Hepatic stellate cell (primary cell): ENCODE results near the gene NHS.
"Not testable (repeated sequence)": the region's sequence is repeated elsewhere in the genome, so short reads cannot be mapped to it uniquely, and the experiment has no call there.

Source experiments
- DNase-seq: peaks from one replicate; pipeline ENCODE4 v3.0.0; 2011; ENCODE audit warnings: low spot score

The NHS gene

GRCh38 chrX:17549107-17549651 is 174.2 kb downstream of the NHS start:
- DNase-seq: no peak

DNA sequence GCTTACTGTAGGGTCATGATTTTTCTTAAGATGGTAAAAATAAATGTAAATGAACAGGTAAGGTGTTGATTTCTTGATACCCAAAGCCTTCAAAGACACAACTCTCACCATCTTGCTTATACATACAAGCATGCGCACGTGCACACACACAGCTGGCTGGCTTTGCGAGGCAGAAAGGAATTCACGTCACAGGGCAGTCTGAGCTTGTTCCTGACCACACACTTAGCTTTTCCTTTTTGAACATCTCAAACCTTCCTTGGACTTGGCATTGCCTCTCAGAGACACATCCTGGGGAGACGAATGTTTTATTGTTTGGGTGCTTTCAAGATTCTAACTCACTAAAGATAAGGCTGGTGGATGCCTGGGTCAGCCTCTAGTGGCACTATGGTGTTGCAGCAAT is 175.0 kb downstream of the NHS start:
- DNase-seq: no peak

DNA sequence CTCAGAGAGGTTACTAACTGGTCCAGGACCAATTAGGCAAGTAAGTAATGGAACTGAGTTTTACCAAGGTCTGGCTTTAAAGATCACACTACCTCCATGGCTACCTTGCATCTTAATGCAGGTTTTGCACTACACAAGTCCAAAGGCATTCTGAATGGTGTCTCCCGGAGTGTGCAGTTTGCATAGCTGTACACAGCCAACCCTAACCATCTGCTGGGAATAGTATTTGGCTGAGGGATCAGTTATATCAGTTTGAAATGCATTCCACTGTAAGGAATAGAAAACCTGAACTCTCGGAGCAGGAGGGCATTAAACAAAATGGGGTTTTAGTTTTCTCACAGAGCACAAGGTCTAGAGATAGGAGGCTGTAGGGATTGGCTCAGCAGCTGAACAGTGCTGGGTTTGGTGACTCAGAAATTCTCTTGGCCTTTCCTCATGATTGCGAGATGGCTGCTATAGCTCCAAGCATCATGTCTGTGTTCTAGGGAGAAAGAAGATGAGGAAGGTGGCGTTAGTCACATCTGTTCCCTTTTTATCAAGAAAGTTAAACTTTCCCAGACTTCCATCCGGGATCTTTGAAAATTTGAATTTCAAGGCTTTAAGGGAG is 177.1 kb downstream of the NHS start:
- no peak for DNase-seq

GRCh38 chrX:17553469-17553868 is 178.5 kb downstream of the NHS start:
- DNase-seq: peak; percentile 42

DNA sequence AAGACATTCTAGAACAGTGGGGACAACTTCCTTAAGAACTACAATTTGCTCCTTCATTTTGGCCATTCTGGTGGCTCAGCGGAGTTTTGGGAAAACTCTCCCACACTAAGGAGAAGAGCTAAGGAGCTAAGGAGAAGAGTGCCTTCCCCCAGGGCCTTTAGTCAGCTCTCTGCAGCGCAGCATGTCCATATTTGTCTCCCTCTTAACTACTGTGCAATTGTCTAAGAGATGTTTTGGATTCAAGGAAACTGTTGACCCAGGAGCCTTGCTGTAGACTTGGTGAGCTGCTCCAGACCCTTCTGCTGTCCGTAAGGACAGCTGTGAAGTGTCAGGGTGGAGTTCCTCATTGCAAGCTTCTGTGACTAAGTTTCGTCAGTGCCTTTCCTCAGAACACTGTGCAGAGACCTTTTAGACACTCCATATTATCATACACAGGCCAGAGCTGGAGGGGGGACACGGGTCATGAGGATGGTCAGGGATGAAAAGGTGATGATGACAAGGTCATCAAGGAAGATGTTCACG is 179.0 kb downstream of the NHS start:
- DNase-seq: no peak

DNA sequence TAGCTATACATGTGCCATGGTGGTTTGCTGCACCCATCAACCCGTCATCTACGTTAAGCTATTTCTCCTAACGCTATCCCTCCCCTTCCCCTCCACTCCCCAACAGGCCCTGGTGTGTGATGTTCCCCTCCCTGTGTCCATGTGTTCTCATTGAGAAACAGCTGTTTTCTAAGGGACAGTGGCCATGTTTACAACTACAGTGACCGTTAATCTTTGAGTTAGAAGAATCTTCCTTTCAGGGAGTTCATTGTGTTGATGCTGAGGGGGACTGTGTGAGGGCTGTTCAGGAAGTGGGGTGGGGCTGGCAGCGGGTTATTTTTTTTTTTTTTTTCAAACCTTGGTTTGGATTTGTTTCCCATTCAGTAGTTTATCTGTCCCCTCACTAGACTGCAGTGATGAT is 179.9 kb downstream of the NHS start:
- no peak for DNase-seq

- DNase-seq: no peak
Measured at GRCh38 chrX:17555846-17556245, 180.8 kb downstream of the NHS start.

GRCh38 chrX:17559728-17560379 is 184.9 kb downstream of the NHS start:
- peak; percentile 40 for DNase-seq

DNA sequence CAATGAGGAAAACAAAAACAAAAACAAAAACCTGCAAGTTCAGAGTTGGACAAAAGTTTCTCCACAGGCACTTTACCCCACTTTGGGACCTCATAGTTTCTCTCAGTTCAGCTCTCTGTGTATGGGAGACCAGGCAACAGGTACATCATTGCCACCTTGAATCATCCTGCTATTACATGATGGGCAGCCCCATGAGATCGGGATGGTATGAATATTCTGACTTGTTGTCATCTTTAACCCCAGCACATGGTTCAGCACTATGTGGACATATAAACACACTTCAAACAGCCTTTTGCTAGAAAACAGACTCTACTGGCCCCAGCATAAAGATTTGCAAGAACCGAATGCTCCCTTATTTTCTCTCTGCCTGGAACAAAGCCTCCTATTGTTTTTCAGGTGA is 185.4 kb downstream of the NHS start:
- DNase-seq: no peak

DNA sequence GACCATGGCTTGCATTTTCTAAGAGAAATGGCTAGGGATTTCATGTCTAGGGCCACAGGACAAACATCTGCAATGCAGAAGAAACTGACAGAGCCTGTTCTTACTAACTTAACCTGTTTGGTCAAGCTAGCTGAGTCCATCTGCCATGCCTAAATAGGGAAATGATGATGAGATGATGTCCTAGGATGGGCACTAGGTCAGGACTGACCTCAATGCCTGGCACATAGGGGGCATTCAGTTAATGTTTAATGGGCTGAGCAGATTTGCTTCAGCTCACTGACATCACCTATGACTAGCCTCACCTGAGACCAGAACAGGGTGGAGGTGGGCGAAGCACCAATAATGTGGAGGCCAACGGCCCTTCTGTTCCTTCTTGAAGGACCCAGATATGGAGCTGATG is 188.1 kb downstream of the NHS start:
- DNase-seq: no peak

DNA sequence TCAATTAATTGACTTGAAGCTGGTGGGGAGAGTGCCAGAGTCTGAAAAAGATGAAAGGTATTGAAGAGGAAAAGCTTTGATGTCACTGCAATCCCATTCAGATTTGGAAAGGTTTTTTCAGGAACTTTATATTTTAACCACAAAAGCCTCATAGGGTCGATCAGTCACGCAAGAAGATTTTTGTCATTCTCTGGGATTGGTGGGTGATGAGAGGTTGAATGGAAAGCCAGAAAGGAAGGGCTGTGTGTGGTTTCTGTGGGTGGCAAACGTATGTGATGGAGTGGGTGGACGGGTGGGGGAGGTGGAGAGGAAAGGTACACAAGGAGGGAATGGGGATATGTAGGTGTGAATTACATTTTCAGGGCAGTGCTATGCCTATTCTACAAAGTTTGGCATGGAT is 188.5 kb downstream of the NHS start:
- DNase-seq: no peak

GRCh38 chrX:17564689-17565409 is 189.8 kb downstream of the NHS start:
- DNase-seq: no peak

GRCh38 chrX:17566740-17567139 is 191.7 kb downstream of the NHS start:
- no peak for DNase-seq

DNA sequence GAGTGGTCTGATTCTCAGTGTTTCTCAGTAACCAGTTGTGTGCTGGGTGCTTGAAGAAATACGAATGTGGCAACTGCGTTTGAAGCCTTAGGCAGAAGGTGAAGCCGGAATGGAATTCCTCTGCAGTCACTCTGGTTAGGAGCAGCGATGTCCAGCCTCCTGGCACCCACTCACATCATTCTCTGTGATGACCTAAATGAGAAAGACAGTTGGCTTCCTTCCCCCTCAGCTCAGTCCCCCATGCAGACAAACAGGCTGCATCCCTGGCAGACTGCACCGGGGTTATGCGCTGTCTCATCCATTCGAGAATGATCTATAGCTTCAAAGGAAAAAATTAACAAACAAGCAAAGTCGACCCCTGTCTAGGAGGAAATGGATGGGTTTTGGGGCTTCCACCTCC is 192.2 kb downstream of the NHS start:
- no peak for DNase-seq

GRCh38 chrX:17567821-17568220 is 192.8 kb downstream of the NHS start:
- DNase-seq: no peak

DNA sequence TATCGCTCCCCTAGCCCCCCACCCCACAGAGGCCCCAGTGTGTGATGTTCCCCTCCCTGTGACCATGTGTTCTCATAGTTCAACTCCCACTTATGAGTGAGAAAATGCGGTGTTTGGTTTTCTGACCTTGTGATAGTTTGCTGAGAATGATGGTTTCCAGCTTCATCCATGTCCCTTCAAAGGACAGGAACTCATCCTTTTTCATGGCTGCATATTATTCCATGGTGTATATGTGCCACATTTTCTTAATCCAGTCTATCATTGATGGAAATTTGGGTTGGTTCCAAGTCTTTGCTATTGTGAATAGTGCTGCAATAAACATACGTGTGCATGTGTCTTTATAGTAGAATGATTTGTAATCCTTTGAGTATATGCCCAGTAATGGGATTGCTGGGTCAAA is 193.8 kb downstream of the NHS start:
- not testable (repeated sequence) for DNase-seq

DNA sequence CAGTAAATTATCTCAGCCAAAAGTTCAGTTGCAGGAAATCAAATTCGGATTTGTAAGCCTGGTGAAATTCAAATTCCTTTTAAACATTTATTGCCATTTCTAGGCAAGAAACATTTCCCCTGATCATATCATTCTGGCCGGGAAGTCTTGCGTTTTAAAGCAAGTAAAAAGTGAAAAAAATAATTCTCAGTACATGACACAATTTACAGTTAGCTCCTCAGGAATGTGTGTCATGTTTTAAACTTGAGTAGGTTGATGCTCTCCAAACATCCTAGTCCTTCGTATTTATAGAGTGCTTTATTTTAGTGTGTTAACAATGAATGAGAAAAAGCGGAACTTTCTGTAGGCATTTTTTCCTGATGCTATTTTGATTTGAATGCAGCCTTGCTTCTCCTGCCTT is 204.0 kb downstream of the NHS start:
- DNase-seq: no peak

GRCh38 chrX:17580539-17581152 is 205.6 kb downstream of the NHS start:
- peak; percentile 35 for DNase-seq

DNA sequence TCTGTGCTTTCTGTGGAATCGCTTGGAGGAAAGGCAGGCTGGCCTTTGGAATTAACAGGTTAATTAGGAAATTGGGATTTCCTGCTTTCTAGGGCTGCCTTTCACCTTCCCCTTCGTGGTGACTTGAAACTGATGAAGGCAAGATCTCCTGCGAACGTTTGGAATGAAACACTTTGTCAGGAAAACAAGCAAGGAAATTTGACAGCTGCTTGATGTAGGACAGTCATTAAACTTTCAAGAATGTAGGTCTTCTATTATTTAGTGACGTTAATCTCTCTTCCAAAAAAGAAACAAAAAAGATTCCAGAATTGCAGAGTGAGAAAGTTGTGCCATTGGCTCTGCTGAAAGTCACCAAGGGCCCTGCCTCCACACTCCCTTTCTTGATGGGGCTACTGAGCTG is 206.6 kb downstream of the NHS start:
- DNase-seq: no peak

DNA sequence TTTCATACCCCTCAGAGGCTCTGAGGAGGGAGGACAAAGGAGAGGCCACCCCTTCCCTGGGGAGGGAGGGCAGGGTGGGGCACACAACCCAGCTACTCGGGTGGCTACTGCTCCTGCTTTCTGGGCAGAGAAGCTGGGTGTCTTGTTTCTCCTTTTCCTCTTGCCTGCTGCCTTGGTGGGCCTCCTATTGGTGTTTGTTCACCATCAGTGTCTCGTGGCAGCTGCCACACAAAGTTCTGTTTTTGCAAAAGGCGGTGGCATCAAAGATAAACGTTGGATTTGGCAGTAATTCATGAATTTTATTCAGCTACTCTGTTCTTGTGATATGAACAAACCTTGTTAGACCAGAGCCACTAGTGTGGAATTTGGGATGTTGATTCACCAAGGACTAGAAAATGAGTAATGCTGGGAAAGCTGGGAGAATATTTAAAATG is 209.3 kb downstream of the NHS start:
- DNase-seq: peak; percentile 26

GRCh38 chrX:17585006-17585405 is 210.0 kb downstream of the NHS start:
- no peak for DNase-seq

GRCh38 chrX:17587366-17587765 is 212.4 kb downstream of the NHS start:
- no peak for DNase-seq

- no peak for DNase-seq
Measured at GRCh38 chrX:17588303-17588702, 213.3 kb downstream of the NHS start.
